GM12872 (cell line): ENCODE data around the gene RANBP3L.

Source experiments
- TF ChIP-seq, protein P1 (sequence below): IDR thresholded peaks from 3 replicates; pipeline ENCODE4 v1.5.1; 2011; ENCODE audit warnings: low read depth, mild to moderate bottlenecking, low read length, moderate library complexity; ENCODE audit not compliant: insufficient read depth

Gene RANBP3L, protein sequence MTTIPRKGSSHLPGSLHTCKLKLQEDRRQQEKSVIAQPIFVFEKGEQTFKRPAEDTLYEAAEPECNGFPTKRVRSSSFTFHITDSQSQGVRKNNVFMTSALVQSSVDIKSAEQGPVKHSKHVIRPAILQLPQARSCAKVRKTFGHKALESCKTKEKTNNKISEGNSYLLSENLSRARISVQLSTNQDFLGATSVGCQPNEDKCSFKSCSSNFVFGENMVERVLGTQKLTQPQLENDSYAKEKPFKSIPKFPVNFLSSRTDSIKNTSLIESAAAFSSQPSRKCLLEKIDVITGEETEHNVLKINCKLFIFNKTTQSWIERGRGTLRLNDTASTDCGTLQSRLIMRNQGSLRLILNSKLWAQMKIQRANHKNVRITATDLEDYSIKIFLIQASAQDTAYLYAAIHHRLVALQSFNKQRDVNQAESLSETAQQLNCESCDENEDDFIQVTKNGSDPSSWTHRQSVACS

DNA sequence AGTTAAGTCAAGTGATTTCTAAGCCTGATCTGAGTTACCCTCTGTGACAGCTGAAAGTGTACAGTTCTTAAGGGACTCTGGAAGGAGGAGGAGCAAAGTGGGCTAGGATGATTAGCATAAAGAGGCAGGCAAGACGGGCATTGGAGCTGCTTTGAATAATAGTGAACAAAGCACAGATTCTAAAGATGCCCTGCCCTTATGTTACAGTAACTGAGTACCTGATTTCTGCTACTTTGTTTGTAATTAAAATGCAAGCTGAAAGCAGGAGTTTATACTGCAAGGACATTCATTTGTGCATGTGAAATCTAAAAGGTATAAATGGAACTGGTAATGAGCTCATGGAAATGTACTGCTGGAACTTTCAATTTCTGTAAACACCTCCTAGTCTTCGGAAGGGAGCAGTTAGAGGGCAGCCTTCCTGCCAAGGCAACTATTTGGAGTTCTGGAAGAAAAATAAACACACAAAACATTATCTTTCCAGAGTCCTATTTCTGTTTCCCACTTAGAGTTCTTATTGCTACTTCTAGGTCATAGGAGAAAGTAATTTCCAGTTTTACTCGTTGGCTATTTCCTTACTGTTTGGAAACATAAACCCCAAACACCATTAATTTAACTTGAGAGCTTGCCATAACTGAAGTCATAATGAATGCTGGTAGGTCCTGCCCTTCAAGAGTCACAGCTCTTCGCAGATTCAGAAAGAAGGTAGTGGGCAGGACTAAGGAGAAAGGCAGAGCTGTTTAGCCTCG, at the start of gene RANBP3L:
Gene RANBP3L, minus strand, starts transcription at position 45 of the 746 bp plus-strand sequence. CDS start 486 bp downstream, outside the sequence.
- TF ChIP-seq, protein P1, sequence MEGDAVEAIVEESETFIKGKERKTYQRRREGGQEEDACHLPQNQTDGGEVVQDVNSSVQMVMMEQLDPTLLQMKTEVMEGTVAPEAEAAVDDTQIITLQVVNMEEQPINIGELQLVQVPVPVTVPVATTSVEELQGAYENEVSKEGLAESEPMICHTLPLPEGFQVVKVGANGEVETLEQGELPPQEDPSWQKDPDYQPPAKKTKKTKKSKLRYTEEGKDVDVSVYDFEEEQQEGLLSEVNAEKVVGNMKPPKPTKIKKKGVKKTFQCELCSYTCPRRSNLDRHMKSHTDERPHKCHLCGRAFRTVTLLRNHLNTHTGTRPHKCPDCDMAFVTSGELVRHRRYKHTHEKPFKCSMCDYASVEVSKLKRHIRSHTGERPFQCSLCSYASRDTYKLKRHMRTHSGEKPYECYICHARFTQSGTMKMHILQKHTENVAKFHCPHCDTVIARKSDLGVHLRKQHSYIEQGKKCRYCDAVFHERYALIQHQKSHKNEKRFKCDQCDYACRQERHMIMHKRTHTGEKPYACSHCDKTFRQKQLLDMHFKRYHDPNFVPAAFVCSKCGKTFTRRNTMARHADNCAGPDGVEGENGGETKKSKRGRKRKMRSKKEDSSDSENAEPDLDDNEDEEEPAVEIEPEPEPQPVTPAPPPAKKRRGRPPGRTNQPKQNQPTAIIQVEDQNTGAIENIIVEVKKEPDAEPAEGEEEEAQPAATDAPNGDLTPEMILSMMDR, result no peak

- TF ChIP-seq, protein P1, result no peak
Measured at GRCh38 chr5:36346896-36347690, 45.4 kb upstream of the RANBP3L start.

DNA sequence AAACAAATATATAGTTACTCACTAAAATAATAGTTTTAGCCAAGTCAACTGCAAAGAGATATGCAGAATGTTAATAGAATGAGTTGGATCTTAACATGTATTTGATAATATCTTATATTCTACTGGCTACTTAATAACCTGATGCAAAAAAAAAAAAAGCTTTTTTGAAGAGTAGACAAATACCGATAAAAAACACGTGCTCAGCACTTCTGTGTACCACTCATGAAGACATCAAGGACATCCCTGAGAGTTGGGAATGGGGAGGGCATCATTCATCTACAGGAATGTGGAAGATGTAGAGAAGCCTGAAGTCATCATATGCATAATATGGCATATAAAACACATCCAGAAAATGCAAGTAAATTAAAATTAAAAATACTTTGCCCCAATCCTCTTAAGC, 43.2 kb upstream of the RANBP3L start:
- TF ChIP-seq, protein P1, result no peak

DNA sequence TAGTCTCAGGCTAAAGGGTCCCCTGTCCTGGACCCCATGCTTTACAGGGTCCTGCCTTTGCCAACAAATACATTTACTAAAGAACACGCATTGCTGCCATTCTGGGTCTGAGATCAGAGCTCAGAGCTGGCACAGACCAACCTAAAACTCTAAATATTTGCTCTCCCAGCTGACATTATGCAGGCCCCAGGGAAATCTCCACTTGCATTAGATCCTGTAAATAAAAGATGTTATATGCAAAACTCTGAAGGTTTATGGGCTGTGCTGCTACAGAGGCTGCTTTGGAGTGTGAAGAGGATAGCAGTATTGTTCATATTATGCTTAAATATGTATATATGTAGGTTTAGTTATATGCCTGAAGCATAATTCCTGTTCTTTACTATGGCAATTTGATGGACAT, 35.9 kb upstream of the RANBP3L start:
- TF ChIP-seq, protein P1, result no peak

DNA sequence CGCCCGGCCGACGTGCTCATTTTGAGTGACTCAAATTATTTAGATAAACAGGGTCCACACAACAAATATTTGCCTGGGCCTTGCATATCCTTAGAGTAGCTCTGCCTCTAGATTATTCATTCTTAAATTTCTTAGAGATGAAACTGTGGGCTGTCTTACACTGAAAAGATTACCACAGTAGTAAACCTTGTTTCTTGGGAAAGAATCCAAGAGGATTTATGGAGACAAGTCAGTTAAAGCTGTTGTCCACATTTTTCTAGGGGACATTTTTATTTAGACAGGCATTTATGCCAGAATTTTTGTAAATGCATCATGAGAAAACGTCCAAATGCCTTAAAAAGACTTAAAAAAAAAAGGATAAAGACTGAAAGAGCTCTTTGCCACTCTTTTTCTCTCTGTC, 32.6 kb upstream of the RANBP3L start:
- TF ChIP-seq, protein P1, result no peak

GRCh38 chr5:36325196-36325595, 23.5 kb upstream of the RANBP3L start:
- TF ChIP-seq, protein P1, result no peak
